ENCODE data around the gene NEO1.

NEO1 gene

GRCh38 chr15:73323956-73324355 is 271.7 kb downstream of the NEO1 start:
- no peak for TF ChIP-seq ARNTL (CRISPR knock-in tag; IDR thresholded peaks at IDR 0.05; ENCODE audit: borderline replicate concordance, low read depth)
- TF ChIP-seq ZNF8 (CRISPR knock-in tag; IDR thresholded peaks at IDR 0.05) = no peak
- TF ChIP-seq TOX (CRISPR knock-in tag; IDR thresholded peaks at IDR 0.05; ENCODE audit: borderline replicate concordance) = no peak
- no peak for TF ChIP-seq ISL1 (CRISPR knock-in tag; IDR thresholded peaks at IDR 0.05)
- ATAC-seq = no peak

- no peak for TF ChIP-seq TOX (CRISPR knock-in tag; IDR thresholded peaks at IDR 0.05; ENCODE audit: borderline replicate concordance)
- no peak for ATAC-seq
These were observed 272.4 kb downstream of the NEO1 start for GRCh38 chr15:73324496-73325170.

GRCh38 chr15:73325191-73325861 is 273.1 kb downstream of the NEO1 start:
- no peak for TF ChIP-seq RARB (CRISPR knock-in tag; IDR thresholded peaks at IDR 0.05)
- TF ChIP-seq POU6F1 (CRISPR knock-in tag; IDR thresholded peaks at IDR 0.05; ENCODE audit: borderline replicate concordance, low read depth) = no peak
- no peak for TF ChIP-seq ZC3H10 (CRISPR knock-in tag; IDR thresholded peaks at IDR 0.05)
- ATAC-seq = no peak

GRCh38 chr15:73326157-73326556 is 273.9 kb downstream of the NEO1 start:
- TF ChIP-seq OSR1 (CRISPR knock-in tag; IDR thresholded peaks at IDR 0.05) = no peak
- TF ChIP-seq CSRNP3 (CRISPR knock-in tag; IDR thresholded peaks at IDR 0.05) = no peak
- TF ChIP-seq ZNF70 (CRISPR knock-in tag; IDR thresholded peaks at IDR 0.05) = no peak
- TF ChIP-seq POU6F1 (CRISPR knock-in tag; IDR thresholded peaks at IDR 0.05; ENCODE audit: borderline replicate concordance, low read depth) = no peak
- TF ChIP-seq SNAI2 (CRISPR knock-in tag; IDR thresholded peaks at IDR 0.05) = no peak
- no peak for TF ChIP-seq ZFP30 (CRISPR knock-in tag; IDR thresholded peaks at IDR 0.05)
- TF ChIP-seq ZC3H10 (CRISPR knock-in tag; IDR thresholded peaks at IDR 0.05) = no peak
- no peak for TF ChIP-seq ZFP3 (CRISPR knock-in tag; IDR thresholded peaks at IDR 0.05)
- TF ChIP-seq CSDC2 (CRISPR knock-in tag; IDR thresholded peaks at IDR 0.05) = no peak
- TF ChIP-seq TSHZ2 (CRISPR knock-in tag; IDR thresholded peaks at IDR 0.05) = no peak
- no peak for TF ChIP-seq RARB (CRISPR knock-in tag; IDR thresholded peaks at IDR 0.05)

GRCh38 chr15:73328149-73328820 is 276.0 kb downstream of the NEO1 start:
- ATAC-seq = no peak
- no peak for TF ChIP-seq OSR1 (CRISPR knock-in tag; IDR thresholded peaks at IDR 0.05)
- TF ChIP-seq ZC3H10 (CRISPR knock-in tag; IDR thresholded peaks at IDR 0.05) = no peak
- TF ChIP-seq RARB (CRISPR knock-in tag; IDR thresholded peaks at IDR 0.05) = no peak
- TF ChIP-seq ZFP30 (CRISPR knock-in tag; IDR thresholded peaks at IDR 0.05) = no peak
- no peak for TF ChIP-seq ZNF8 (CRISPR knock-in tag; IDR thresholded peaks at IDR 0.05)
- no peak for TF ChIP-seq ZFP3 (CRISPR knock-in tag; IDR thresholded peaks at IDR 0.05)

More at GRCh38 chr15:73326157-73326556, 273.9 kb downstream of the NEO1 start:
- ATAC-seq = no peak
